ENCODE data around the gene ST3GAL2.
A peak's percentile ranks its signal among the peaks of the same experiment; 100 is the strongest.

The ST3GAL2 gene

DNA sequence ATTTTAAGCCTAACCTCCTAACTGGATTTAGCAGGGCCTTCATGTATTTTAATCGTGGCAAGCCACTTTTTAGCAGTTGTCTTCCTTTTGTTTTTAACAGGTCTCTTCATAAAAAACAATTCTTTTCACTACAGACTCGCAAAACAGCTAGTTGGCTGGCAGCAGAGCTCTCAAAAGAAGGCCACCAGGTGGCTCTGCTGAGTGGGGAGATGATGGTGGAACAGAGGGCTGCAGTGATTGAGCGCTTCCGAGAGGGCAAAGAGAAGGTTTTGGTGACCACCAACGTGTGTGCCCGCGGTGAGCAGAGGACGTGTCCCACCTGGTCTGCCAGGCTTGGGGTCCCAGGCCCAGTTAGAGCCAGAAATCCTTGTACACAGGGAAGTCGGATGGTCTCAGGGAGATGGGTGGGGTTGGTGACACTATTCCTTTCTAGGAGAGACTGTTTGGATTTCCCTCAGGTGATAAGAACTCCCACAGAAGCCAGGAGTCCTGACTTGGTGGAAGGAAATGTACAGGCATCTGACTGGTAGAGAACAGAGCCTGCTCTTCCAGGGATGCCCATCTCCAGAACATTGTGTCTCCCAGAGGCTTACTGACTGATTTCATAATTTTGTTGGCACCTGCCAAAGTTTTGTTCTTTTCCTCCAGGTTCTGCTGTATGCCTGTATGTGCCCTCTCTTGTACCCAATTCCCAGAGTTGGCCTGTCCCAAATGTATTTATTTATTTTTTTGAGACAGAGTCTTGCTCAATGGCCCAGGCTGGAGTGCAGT, 107.1 kb downstream of the ST3GAL2 start:
- DNase-seq (ENCODE audit: low read depth): no peak
- H3K4me3 ChIP-seq (ENCODE audit: low read depth, low read length): no peak overlapping the region
- TF ChIP-seq, protein P1, sequence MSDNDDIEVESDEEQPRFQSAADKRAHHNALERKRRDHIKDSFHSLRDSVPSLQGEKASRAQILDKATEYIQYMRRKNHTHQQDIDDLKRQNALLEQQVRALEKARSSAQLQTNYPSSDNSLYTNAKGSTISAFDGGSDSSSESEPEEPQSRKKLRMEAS (IDR thresholded peaks at IDR 0.05; ENCODE audit: low read depth, low read length): no peak
- no peak for TF ChIP-seq POLR2A (IDR thresholded peaks at IDR 0.05; ENCODE audit: extremely low read depth, insufficient read length)
- TF ChIP-seq MYC (IDR thresholded peaks at IDR 0.05; ENCODE audit: low read depth, low read length): no peak
- TF ChIP-seq, protein P2, sequence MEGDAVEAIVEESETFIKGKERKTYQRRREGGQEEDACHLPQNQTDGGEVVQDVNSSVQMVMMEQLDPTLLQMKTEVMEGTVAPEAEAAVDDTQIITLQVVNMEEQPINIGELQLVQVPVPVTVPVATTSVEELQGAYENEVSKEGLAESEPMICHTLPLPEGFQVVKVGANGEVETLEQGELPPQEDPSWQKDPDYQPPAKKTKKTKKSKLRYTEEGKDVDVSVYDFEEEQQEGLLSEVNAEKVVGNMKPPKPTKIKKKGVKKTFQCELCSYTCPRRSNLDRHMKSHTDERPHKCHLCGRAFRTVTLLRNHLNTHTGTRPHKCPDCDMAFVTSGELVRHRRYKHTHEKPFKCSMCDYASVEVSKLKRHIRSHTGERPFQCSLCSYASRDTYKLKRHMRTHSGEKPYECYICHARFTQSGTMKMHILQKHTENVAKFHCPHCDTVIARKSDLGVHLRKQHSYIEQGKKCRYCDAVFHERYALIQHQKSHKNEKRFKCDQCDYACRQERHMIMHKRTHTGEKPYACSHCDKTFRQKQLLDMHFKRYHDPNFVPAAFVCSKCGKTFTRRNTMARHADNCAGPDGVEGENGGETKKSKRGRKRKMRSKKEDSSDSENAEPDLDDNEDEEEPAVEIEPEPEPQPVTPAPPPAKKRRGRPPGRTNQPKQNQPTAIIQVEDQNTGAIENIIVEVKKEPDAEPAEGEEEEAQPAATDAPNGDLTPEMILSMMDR (IDR thresholded peaks at IDR 0.05; ENCODE audit: low read depth, low read length): peak; percentile 57

DNA sequence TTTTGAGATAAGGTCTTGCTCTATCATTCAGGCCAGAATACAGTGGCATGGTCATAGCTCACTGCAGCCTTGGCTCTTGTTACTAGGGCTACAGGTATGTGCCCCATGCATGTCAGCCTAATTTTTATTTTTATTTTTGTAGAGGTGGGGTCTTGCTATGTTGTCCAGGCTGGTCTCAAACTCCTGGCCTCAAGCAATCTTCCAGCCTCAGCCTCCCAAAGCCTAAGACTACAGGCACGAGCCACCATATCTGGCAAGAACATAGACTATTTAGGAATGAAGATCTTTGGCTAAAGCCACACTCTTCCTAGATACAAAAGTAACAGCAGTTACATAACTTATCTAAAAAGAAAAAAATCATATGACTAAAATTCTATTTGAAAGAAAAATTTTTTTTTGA, 107.8 kb downstream of the ST3GAL2 start:
- DNase-seq (ENCODE audit: low read depth): no peak
- no peak overlapping the region for H3K4me3 ChIP-seq (ENCODE audit: low read depth, low read length)
- TF ChIP-seq, protein P2 (IDR thresholded peaks at IDR 0.05; ENCODE audit: low read depth, low read length): no peak
- TF ChIP-seq, protein P1 (IDR thresholded peaks at IDR 0.05; ENCODE audit: low read depth, low read length): no peak
- no peak for TF ChIP-seq POLR2A (IDR thresholded peaks at IDR 0.05; ENCODE audit: extremely low read depth, insufficient read length)
- TF ChIP-seq MYC (IDR thresholded peaks at IDR 0.05; ENCODE audit: low read depth, low read length): no peak

Data from NB4 (cell line).